Stimulated activated CD4-positive, alpha-beta T cell treated with anti-CD3 and anti-CD28 coated beads, Interleukin-1b, Interleukin-23, amount 100 ng/mL, for 24 hours (primary cell): Measurements from ENCODE around the gene ZMAT5.
A peak's percentile ranks its signal among the peaks of the same experiment; 100 is the strongest.

Experiments used
- DNase-seq, 4 experiments: peaks; one replicate each; pipeline ENCODE4 v3.0.0-alpha.2; 2020; ENCODE audit warnings: low read depth in 4 of 4, low spot score in 1 of 4

The ZMAT5 gene

DNA sequence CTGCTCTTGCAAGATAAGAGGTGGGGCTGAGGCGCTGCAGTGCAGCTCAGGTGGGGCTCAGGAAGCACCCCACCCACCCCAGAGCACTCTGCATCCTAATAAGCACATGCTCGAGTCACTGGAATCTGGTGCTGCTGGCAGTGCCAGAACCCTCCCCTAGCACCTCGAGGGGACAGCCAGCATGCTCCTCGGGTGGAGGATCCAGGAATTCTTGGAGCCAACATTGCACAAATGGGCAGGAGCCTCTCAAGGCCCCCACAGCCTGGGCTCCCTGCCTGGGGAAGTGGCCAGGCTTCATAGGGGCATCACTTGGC is 74.5 kb downstream of the ZMAT5 start:
- no peak for DNase-seq

DNA sequence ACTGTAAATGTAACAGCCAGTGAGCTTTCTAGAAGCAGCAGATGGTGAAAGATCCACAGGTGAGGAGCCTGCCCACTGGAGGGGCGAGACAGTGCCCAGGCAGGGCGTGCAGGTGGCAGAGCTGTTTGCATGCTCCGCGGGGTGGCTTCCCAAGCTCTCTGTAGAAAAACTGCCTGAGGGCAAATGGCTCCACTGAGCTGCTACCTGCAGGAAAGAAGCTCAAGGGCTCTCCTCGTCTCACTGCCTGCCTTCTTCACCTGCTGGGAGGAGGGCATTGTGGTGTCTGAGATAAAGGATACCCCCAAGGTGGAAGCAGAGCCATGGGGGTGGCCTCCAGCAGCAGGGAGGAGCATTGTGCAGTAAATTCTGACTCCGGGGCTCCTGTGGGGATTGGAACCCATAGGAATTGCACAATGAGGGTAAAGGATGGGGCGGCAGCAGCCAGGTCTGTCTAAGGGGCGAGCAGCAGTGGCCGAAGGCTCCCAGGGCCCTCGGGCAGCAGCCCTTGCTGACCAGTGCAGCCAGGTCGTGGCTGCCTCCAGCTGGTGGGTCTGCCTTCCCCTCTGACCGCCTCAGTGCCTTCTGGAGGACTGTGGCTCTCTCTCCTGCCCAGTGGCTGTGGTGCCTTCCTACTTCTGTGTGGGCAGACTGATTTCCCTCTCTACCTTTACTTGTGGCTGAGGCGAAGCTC is 75.0 kb downstream of the ZMAT5 start:
- no peak for DNase-seq

DNA sequence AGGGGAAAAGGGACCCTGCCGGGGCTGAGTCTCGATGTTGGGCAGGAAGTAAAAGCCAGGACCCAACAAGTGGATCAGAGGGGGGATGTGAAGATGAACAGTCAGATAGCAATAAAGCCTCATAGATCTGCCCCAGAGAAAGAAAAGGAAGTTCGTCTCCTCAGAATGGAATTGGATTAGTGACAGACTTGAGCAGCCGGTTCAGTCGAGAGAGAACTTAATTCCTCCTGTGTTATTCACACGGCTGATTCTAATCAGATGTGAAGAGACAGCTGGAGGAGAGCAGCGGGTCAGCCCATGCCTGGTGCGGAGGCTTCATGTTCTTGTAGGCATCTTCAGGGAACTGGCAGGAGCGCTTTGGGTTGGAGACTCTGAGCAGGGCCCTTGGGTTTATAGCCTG is 76.3 kb downstream of the ZMAT5 start:
- DNase-seq = no peak

DNA sequence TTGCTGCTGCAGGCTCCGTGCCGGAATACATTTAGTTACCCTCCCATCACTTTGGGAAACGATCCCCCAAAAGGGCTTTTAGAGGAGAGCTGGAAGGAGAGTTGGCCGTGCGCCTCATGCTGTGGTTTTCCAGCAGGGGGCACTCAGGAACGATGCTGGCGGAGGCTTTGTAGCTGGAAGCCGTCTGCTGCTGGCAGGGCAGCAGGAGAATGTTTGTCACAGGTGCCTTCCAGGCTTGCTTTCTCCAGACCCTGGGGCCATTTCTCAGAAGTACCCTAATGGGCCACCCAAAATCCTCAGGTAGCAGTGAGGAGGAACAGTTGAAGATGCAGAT is 77.0 kb downstream of the ZMAT5 start:
- peak in 3 of 4 experiments; percentile 5 to 30 (median 30) for DNase-seq

DNA sequence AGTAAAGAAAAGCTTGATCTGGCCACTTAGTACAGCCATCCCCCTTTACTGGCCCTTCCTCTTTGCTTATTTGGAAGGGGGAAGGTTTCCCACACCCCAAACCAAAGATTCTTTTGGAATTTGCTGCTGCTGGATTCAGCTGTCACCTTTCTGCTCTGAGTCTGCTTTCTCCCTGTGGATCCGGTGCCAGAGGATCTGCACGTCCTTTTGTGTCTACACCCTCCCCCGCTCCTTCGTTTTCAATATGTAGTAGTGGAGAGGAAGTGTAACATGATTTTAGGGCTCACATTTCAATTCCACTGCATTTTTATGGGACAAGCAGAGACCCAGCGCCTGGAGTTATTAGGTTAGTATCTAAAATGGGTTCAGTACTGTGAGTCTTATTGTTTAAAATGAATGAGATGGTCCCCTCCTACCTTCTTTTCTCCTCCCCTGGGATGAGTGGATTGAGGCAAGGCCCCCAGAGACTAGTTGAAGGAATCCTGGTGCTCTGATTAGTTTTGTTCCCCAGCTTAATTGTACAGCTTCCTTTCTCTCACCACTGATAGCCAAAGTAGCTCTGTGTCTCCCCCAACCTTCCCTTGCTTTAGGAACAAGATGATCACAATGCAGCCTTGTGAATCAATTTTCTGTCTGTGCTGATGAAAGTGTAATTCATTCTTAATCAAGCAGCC is 77.5 kb downstream of the ZMAT5 start:
- DNase-seq = no peak

DNA sequence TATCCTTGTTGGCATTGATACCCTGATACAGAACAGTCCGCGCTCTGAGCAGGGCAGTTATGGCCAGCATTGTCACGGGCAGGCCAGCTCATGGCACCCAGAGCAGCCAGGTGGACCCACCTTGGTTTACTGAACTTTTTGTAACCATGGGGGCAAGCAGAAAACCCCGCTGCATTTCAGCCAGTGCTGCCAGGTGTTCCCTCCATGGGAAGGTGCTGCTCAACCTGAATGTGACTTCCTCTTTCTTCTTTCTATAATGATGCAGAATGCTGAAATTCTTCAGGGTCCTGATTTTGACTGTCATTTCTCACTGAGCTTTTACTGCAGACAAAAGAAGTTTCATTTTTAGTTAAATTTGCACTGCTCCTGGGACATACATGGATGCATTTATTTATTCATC is 82.6 kb downstream of the ZMAT5 start:
- DNase-seq = no peak

DNA sequence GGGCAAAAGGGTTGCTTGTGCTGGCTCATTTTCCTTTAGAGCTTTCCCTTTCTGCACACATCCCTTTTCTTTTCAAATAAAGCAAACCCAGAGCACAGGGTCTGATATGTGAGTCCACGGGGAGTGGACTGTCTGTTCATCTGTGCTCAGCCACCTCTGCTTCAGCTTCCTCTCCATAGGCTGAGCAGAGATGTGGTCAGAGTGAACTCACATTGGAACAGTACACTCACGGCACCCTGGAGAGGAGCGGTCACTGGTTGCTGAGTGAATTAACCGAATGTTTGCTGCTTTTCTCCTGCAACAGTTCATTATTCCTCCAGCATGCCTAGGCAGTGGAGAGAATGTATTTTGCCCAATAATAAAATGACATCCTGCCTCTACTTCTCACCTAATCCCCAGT is 83.3 kb downstream of the ZMAT5 start:
- no peak for DNase-seq
